Stimulated activated CD4-positive, alpha-beta T cell treated with anti-CD3 and anti-CD28 coated beads, Interleukin-2, amount 100 ng/mL, for 4 hours (primary cell): Measurements from ENCODE around the gene BCL2.
"Not testable (repeated sequence)": the region's sequence is repeated elsewhere in the genome, so short reads cannot be mapped to it uniquely, and the experiment has no call there.

Source experiments
- DNase-seq: peaks from one replicate; pipeline ENCODE4 v3.0.0-alpha.2; 2020; ENCODE audit warnings: low read depth

BCL2 gene

DNA sequence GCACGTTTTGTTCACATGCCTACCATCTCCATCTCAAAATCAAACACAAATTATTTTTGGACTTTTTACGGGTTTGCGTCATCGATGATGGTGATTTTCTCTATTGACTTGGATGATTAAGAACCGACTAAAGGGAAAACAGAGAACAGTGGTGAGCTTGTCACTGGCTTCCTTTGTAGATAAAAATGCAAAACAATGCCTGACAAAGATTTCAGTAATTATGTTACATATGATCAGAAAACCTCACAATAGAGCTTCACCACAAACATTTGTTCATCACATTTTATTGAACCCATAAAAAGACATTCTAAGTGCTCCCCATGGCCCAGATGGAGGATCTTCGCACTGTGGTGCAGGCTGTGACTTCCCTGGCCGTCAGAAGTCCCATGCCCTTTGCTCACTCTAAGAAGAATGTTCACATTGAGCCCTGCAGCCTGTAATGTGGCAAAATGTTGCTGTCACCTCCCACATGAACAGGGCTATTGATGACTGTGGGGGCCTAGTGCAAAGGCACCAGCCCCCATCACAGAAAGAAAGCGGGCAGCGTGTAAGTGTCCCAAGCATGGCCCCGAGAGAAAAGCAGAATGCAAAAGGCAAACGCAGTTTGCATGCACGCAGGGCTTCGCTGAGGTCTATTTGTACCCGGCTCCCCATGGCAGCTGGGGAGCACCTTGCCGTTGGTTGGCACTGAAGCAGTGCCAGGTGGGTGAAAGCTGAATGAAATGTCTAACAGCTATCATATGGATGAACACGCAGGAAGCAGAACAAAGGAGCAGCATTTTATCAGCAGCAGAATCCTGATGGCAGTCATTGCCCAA is 60.6 kb downstream of the BCL2 start:
- no peak for DNase-seq

DNA sequence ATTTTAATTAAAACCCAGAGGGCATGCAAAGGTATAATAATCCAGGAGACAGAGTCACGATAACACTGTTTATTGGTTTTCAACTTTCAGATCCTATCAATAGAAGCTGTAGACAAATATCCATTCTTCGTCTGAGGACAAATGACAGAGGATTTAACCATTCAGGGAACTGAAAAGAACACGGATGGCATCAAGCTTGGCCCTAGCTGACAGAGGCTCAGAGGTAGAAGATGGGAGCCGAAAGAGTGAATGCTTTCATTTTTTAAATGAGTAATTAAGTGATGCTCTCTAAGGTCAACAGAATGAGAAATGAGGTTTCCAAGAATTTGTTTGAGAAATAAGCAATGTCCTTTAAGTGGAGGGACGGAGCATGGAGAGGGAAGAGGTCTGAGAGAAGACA is 62.1 kb downstream of the BCL2 start:
- no peak for DNase-seq

DNA sequence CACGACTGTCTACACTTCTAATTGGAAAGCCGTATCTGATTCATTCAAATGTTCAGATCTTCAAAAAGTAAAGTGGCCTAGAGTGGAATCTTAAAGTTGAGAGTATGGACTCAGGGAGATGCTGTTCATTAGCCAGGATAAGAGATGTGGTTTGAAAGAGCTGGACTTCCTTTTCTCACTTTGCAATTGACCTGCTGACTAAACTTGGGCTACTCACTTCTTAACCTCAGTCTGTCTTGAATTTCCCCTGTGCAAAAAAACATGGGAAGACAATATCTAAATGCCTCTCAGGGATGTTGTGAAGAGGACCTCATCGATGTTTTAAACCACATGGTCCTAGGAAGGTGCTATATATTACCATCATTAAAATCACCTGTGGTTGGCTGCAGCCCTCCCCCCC is 64.1 kb downstream of the BCL2 start:
- no peak for DNase-seq

DNA sequence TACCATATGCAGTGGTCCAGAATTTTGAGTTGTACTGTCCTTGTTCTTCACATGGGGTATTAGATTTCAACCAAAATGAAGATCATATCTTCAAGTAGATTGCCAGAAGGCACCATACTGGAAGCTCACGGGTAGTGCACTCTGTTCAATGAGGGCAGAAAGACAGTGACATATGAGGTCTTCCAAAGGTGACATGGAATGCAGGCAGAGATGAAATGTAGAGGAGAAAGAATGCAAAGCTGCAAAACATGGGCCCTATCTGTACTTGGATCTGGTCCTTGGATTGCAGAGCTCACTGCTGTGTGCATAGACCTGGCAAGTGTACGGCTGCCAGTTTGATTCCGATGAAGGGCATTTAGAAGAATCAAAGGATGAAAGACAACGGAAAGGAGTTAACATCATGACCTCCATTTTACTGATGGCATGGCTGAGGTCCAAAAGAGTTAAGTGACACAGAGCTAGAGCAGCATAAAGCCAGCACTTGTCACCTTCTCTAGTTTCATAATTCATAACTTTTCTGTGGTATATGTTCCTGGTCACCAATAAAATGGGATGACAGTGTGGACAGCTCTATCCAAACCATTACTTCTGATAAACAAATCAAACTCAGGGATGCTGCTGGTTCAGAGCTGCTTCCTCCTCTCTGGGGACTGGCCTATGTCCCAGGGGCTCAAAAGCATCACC is 64.7 kb downstream of the BCL2 start:
- no peak for DNase-seq

DNA sequence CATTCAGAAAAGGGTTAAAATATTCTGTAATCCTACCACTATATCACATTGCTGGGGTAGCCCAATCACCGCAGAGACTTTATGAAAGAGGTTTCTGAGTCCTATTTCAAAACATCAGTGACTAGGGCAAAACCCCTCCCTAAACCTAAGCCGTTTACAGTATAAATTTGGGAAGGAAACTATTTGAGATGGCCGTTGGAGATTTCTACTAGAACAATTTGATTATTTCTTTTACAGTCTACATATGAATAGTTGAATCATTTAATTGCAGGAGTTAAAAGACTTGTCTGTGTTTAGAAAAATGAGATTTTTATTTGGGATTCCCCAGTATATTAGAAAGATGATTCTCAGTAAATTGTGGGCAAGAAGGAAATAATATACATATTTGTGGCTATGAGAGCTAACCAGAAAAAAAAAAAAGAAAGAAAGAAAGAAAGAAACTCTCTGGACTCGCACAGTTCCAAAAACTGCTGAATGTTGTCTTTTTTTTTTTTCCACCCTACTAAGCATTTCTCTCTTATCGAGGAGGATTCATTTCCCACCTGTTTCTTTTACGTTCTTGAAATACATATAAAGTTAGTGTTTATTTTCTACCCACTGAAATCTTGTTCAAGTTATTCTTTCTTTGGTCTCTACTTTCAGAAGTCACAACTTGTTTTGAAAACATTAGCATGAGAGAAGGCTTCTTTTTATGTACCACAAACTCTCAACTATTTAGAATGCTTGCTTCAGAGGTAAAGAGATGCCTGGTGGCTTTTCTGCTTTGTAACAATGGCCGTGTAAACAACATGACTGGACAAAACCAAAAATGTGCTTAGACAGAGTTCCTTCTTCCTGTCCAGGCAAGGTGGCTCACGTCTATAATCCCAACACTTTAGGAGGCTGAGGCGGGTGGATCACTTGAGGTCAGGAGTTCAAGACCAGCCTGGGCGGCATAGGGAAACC is 65.9 kb downstream of the BCL2 start:
- DNase-seq = no peak

DNA sequence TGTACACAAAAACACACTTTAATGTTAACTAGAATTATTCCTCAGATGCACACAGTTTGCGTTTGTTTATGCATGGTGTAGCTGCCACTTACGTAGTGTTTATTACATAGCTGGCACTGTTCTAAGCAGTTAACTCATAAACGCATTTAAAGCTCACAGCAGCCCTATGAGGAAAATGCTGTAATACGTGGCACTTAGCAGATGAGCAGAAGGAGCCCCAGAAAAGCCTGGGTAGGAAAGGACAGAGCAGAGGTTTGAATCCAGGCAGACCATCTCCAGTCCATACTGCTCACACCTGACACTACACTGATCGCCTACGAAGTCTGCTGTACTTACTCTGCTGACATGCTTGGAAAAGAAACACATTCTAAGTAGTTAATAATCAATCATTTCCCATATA is 66.6 kb downstream of the BCL2 start:
- DNase-seq = no peak

DNA sequence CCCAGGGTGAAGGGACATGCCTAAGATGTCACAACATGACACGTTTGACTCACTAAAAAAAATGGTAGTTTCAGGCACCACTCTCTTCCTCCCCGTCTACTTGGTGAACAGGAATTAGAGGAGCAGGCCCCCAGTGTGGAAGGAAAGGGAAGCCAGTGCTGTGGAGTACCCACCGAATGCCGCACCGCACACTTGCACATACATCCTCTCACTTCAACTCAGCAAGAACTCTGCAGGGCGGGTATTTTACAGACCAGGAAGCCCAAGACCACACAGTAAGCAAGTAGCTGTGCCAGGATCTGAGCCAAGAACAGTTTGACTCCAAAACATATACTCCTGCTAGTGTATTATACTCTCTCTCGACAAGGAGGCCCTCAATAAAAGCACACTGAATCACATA is 69.8 kb downstream of the BCL2 start:
- DNase-seq = no peak

DNA sequence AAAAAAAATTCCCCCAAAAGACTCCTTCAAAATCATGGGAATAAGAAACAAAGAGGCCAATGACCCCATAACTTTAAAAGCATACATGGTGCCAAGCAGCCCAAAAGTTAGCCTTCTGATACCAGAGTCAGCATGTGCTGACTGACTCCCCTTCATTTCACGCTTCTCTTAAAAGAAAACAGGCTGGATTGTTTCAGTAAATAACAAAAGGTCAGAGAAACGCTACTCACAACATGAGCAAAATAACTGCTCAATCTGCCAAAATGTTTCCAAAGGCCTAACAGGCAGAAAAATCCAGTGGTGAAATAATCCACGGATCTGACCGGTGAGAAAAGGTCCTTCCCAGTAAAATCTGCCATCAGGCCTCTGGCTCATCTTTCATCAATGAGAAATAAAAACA is 71.6 kb downstream of the BCL2 start:
- DNase-seq = no peak

DNA sequence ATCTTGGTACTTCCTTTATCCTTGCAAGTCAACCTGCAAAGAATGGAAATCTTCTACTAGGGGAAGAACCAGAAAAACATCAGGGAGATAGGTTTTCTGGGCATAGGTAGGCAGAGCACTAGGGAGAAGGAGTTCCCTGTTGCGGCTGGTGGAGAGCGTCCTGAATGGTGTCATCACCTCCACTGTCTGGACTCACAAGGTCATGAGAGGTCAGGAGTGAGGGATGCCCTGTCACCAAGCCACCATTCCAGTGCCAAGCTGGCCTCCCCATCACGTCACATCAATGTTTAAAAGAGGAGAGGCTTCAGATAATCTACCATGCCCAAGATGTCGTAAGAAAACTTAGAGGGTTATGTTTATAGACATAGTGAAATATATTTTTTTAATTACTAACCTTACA is 72.1 kb downstream of the BCL2 start:
- DNase-seq = no peak

DNA sequence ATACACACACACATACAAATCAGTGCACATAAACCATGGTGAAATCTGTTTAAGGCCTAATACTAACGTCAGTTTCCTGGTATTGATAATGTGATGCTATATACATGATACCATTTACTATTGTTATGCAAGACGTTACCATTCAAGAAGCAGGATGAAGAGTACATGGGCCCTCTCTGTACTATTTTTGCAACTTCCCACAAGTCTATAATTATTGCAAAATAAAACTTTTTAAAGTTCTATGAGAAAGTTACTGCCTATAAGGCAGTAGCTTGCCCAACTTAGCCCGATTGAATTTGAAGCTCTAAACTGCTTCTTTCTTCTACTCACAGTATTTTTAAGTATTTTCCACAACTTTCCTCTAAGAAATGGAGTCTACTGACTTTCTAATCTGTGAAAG is 74.0 kb downstream of the BCL2 start:
- DNase-seq = no peak

DNA sequence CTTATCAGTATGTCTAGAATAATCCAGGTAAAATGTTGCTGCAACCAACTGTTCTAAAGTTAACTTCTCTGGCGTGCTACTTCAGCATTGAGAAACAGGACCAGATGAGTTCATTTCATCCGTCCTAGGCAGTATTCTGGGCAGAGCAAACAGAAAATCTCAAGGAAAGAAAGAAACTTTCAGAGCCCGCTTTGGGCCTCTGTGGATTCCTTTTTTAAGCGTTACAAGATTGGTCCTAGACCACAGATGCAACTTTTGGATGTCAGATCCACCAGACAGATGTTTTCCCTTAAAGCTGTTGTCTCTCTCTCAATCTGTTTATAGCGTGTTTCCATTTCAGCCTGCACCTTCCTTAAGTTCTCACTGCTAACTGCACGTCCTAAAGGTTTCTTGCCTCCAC is 75.0 kb downstream of the BCL2 start:
- DNase-seq = no peak

DNA sequence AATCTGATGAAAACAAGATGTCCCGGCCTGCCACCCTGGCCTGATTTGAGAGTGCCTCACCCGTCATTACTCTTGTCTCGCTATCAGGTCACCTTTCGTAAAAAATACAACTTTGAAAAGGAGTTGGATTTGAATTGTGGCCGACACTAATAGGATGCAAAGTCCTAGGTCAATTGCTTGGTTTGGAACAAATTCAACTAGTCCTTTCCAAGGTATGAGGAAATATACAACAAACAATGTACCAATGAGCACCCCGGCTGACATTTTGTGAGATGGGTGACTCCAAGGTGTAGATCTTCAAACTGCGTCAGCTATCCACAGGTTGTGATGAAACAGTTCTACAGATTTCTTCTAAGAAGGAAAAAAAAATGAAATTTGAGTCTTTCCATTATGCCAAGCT is 77.8 kb downstream of the BCL2 start:
- DNase-seq = no peak

DNA sequence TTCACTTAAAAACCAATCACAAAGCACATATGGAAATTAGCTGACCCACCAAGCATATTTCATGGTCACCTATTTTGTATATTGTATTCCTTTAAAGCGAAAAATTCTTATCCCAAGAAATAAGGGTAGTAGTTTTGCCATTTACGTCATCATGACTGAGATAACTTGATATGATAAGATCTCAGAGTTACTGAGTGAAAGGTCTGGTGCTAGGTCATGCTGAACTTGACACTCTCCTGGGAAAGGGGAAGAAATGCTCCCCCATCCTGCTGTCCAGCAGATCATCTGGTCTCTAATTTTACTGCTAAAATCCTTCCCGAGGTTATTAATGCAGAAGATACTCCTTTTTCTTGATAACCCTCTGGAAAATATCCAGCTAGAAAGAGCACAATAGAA is 78.3 kb downstream of the BCL2 start:
- DNase-seq = no peak

DNA sequence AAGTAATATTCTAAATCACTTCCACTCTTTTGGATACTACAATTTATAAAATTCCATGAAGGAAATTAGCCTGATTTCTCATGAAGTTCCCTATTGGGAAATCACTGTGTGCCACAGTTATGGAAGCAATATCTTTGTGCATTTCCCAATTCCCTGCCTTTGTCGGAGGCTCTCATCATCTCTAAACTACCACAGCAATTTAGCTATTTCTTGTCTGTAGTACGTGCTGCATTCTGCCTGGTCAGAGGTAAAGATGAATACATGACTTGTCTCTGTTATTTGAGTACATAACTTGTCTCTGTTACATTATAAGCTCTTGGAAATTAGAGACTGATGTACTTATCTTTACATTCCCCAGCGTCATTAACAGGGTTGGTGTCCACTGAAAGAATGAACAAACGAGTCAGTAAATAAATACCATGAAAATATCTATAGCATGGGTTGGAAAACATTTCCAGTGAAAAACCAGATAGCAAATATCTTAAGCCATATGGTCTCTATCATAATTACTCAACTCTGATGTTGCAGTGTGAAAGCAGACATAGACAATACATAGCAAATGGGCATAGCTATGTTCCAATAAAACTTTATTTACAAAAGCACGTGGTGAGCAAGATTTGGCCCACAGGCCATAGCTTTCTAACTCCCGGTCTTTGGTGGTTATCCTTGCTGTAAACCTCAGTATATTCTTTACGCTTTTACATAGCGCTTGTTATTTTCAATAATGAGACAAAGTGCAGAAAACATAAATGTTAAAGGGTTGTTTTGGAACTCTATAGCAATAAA is 78.8 kb downstream of the BCL2 start:
- no peak for DNase-seq

DNA sequence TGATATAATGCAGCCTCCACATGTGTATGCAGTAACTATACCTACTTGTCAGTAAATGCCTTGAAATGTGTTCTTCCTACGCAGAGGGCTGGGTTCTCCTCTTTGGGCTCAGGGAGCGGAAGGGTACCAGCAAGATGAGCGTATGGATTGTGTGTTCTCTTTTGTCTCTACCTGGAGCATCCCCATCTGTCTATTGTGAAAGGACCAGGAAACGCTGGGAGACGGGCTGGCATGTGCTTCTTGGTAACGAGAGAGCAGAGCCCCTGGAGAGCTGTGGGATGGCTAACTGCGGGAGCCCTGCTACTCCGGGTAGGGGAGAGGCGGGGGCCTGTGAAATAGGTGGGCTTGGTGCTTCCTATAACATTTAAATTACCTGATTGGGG is 80.9 kb downstream of the BCL2 start:
- DNase-seq = no peak

DNA sequence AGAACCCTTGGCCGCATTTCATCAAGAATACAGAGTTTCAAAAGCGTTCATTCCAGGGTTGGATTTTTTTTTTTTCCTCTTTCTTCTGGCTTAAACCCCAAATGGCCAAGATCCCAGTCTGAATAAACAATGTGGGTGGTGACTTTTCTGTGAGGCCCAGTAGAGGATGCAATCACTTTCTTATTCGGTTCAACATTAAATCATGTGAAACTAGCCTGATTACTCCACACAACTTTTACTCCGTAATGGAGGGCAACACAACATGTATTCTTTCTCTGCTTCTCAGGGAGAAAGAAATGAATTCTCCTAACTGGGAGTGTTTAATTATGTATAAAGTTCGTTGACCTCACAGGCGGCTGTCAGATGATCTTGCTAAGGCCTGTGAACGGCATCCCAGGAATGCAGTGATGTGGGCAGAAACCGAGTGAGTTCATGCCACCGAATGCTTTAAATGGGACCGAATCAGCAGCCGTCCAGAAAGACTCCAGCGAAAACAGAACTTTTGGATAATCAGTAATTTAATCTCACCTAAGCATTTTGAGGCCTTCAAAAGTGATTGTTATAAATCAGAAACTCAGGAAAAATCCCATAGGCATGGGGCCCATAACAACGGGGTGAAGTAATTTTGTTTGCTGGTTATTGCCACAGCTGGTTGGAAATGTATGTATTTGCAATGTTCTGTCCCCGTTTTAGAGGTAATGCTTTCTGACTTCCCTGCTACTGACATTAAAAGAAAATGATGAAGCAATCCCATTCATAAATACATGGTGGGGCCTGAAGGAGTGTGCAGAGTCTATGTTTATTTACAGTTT is 81.5 kb downstream of the BCL2 start:
- no peak for DNase-seq

DNA sequence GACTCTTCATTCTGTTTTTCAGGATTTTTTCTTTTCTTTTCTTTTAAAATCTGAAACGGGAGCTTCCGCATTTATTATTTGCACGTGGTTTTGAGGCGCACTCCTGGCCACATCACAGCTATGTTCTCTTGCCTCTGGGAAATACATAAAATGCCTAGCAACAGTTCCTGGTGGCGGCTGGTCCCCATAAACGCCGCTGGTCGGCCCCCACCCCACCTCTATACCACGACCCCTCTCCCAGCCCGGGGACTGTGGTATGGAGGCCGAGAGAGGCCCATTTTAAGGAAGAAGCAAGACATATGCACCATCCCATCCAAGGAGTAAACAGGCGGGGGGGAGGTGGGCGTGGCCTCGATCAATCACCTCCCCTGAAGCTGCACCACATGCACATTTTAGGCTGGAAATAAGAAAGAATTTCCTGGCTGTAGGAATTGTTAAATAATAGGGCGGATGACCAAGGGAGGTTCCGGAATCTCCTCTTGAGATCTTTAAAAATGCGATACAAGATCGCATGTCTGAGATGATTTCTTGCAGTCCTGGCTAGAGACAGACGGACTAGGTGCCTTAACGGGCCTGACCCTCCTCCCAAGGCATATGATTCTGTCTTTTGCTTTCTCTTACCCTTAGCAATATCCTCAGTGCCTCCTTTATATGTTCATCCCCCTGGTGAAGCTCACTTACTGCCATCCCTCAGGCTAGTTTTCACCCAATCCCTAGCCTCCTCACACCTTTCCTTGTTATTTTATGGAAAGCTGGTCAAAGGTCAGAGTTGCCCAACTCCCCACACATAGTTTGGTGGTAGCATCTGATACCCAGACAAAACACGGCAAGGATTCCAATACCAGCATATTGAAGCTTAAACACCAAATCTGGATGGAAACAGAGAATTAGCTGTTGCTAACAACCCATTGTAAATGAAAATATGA is 82.4 kb downstream of the BCL2 start:
- no peak for DNase-seq

DNA sequence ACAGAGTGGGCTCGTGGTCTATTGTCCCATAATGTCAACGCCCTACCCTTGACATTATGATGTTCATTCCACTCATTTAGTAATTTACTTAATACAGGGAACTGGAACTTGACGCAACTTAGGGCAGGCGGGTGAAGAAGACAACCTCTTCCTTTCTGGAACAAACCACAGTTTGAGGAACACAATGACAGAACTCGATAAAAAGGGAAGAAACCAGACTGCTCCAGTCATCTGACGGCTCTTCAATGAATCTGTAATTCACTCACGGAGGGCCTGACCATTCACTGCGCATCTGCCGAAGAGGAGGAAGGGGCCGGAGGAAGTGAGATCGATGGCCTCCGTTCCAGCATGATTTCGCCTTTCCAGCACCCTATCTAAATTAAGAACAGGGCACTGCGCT is 83.2 kb downstream of the BCL2 start:
- no peak for DNase-seq

DNA sequence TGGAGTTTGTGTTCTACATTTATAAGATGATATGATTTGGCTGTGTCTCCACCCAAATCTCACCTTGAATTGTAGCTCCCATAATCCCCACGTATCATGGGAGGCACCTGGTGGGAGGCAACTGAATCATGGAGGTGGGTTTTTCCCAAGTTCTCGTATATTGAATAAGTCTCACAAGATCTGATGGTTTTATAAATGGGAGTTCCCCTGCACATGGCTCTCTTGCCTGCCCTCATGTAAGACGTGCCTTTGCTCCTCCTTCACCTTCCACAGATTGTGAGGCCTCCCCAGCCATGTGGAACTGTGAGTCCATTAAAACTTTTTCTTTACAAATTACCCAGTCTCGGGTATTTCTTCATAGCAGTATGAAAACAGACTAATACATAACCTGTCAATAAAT is 83.6 kb downstream of the BCL2 start:
- DNase-seq = not testable (repeated sequence)

DNA sequence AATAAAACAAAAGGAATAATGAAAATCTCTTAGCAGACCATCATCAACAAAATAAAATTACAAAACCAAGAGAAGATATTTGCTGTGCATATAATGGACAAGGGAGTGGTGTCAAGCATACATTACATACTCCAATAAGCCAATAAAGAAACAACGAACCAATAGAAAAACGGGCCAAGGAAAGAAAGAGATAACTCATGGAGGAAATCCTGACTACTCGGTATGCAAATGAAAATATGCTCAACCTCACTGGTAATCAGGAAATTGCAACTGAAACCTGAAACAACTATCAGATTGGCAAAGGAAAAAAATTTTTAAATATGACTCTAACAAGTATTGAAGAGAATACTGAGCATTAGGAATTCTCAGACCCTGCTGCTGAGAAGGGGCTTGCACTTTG is 84.7 kb downstream of the BCL2 start:
- DNase-seq = no peak
